CD4-positive, alpha-beta T cell treated with Interleukin-17A for 1 hour (primary cell): ENCODE measurements around the gene TRAPPC1.
A peak's percentile ranks its signal among the peaks of the same experiment; 100 is the strongest.

Experiments
- DNase-seq: peaks from one replicate; pipeline ENCODE4 v3.0.0-alpha.2; 2020

The TRAPPC1 gene

DNA sequence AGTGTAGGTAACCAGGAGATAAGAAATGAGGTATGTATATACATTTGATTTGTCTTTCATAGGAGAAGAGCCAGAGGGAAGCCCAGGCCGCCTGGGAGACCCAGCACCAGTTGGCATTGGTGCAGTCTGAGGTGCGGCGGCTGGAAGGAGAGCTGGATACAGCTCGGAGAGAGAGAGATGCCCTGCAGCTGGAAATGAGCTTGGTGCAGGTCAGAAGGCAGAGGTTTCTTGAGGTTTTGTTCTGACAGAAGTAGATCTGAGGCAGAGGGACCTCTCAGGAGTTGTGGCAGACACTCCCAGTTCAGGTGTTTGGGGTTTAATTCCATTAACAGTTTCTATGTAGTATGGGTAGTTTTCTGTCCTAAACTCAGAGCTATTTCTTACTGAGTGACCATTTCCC, 8.3 kb upstream of the TRAPPC1 start:
- no peak for DNase-seq

GRCh38 chr17:7935859-7936258, 4.1 kb upstream of the TRAPPC1 start:
- no peak for DNase-seq

GRCh38 chr17:7932949-7933348, 1.2 kb upstream of the TRAPPC1 start:
- DNase-seq: peak; percentile 35

- DNase-seq: no peak
Observed at GRCh38 chr17:7932483-7932891, 741 bp upstream of the TRAPPC1 start.

GRCh38 chr17:7930841-7931631, 710 bp downstream of the TRAPPC1 start:
- no peak for DNase-seq

DNA sequence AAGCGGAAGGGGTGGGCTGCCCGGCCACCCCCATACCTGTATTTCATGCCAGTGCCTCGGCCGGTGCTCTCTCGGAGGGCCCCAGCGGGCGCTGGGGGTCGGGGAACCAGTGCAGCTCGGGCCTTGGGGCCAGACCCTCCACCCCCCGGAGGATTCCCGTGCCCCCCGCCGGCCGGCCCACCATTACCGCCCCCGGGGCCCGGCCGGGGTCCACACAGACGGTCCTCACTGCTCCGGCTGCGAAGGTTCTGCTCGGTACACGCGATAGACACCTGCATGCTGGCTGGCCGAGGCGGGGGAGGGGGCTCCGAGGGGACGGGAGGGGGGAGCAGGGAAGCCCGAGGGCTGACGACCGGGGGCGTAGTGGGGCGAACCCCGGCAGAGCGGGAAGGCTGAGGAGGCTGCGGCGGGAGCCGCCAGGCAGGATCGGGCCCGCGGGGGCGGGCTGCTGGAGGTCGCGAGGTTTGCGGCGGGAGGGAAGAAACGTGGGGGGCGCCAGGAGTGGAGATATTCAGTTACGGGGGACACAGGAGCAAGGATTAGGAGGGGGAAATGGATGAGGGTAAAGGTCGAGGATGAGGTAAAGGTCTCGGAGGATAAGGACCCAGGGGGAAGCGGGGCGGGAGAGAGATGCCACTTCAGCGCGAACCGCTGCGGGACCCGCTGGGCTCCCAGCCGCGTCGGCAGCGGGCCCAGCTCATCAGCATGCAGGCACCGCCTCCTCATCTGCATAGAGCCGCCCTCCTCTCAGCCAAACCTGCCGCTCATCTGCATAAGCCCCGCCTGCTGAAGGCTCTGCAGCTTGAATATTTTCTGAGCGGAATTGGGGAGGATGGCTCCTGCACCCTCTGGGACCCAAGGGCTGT, 2.4 kb downstream of the TRAPPC1 start, which contains the start of gene KCNAB3:
TSS of gene KCNAB3 (minus strand) at position 699 of the 866 bp plus-strand sequence. CDS start at position 278, 421 bp downstream.
- DNase-seq: peak; percentile 67

DNA sequence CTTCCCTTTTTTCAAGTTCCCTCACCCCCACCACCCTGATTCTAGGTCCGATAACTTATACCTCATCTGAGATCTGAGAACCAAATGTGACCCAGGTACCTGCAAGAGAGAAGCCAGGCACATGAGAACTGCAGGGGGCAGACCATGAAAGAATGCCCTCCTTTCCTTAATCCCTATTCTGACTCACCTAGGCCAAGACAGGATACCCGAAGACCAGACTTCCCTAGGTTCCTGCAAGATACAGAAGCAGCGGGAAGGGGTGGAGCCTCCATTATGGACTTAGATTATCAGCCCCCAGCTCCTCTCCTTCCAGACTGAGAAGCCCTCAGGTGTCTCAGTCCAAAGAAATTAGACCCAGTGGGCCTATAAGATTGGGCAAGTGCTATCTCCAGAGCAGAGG, 4.2 kb downstream of the TRAPPC1 start:
- no peak for DNase-seq

GRCh38 chr17:7922845-7923628, 8.7 kb downstream of the TRAPPC1 start:
- DNase-seq: peak; percentile 90

- DNase-seq: no peak
Observed at GRCh38 chr17:7922269-7922844, 9.4 kb downstream of the TRAPPC1 start.

- DNase-seq: no peak
Observed at GRCh38 chr17:7916808-7917207, 14.9 kb downstream of the TRAPPC1 start.

- DNase-seq: no peak
Observed at GRCh38 chr17:7916385-7916682, 15.4 kb downstream of the TRAPPC1 start.

- DNase-seq: peak; percentile 89
Observed at GRCh38 chr17:7915611-7916384, 15.9 kb downstream of the TRAPPC1 start, which contains the start of gene RNF227. TSS of gene RNF227 (minus strand) at chr17:7916289. CDS start at chr17:7916195, 94 bp downstream.

DNA sequence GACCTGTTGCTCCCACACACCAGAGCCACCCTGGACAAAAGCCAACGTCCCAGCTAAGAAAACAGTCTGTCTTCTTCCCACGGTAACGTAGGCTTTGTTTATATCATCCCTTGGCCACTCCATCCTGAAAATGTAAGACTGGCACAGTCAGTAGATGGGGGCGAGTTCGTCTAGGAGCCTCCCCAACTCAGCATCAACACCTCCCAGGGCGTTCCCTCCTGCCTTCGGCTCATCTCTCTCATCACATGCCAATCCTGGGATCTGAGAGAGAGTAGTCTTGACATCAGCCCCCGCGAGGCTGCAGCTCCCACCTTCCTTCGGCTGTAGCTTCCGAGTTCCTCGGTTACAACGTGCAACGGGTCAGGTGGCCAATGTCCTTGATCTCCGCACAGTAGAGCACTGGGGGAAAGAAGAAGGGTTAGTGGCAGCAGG, 16.6 kb downstream of the TRAPPC1 start:
- no peak for DNase-seq

DNA sequence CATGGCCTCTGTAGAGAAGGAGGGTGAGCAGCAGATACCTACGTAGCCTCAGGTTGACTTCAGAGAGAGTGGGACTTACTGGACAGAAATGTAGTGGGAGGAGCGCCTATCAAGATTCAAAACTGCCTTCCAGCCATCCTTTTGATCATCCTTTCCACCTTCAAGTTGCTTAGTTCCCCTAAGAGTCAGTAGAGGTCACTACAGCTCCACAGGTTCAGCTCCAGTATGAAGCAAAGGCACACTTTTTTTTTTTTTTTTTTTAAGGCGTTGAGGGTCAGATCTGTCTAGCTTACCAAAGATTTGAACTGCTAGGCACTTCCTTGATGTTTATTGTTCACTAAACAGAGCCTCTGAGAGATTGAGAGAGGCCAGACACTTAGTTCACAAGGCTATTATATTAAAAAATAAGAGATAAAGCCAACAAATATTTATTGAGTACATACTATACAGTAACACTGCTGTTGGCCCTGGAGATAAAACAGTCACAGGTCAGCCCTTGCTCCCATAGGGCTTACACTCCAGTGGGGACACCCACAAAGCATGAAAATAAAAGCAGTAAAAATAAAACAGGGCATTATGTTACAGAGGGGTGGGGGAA, 18.7 kb downstream of the TRAPPC1 start:
- DNase-seq: peak; percentile 87

GRCh38 chr17:7911116-7911515, 20.6 kb downstream of the TRAPPC1 start:
- DNase-seq: no peak

GRCh38 chr17:7910711-7911110, 21.0 kb downstream of the TRAPPC1 start:
- DNase-seq: no peak

DNA sequence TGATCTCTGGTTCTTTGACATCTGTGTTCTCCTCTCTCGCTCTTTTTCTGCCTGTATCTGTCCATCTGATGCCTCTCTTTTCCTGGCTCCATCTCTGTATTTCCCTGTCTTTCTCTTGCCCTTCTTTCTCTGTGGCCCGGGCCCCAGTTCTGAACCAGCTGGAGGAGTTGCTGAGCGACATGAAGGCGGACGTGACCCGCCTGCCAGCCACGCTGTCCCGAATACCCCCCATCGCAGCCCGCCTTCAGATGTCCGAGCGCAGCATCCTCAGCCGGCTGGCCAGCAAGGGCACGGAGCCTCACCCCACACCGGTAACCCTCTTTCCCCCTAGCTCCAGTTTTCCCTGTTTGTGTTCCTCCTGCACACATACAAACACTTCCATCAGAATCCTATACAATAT, 21.5 kb downstream of the TRAPPC1 start:
- no peak for DNase-seq

DNA sequence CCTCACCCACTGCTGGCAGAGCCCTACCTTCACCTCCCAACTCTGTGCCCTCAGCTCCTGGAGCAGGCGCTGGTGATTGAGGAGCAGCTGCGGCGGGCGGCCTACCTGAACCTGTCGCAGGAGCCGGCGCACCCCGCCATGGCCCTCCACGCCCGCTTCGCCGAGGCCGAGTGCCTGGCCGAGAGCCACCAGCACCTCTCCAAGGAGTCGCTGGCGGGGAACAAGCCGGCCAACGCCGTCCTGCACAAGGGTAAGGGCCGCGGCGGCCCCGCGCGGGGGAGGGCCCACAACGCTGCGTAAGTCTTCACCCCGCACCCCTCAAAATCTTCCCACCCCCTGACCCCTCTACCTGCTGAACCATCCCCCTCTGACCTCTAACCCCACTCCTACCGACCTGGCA, 22.7 kb downstream of the TRAPPC1 start:
- DNase-seq: no peak

GRCh38 chr17:7903154-7904103, 28.3 kb downstream of the TRAPPC1 start:
- DNase-seq: no peak

DNA sequence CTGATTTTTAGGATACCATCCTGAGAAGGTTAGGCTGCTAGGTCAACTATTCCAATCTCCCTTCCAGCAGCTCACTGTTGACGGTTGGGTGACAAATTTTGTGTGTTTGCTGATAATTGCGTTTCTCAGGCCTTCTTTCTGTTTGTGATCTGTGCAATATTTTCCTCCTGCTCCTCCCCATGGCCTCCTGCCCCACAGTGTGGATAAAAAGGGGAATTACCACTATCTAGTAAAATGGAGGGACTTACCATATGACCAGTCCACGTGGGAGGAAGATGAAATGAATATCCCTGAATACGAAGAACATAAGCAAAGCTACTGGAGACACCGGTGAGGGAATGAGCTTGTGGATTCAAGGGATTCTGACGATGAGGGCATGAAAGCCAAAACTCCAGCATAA, 34.0 kb downstream of the TRAPPC1 start:
- peak; percentile 56 for DNase-seq
